ENCODE measurements around the gene ARMC5.
"Not testable (repeated sequence)": the region's sequence is repeated elsewhere in the genome, so short reads cannot be mapped to it uniquely, and the experiment has no call there.

ARMC5 gene, protein sequence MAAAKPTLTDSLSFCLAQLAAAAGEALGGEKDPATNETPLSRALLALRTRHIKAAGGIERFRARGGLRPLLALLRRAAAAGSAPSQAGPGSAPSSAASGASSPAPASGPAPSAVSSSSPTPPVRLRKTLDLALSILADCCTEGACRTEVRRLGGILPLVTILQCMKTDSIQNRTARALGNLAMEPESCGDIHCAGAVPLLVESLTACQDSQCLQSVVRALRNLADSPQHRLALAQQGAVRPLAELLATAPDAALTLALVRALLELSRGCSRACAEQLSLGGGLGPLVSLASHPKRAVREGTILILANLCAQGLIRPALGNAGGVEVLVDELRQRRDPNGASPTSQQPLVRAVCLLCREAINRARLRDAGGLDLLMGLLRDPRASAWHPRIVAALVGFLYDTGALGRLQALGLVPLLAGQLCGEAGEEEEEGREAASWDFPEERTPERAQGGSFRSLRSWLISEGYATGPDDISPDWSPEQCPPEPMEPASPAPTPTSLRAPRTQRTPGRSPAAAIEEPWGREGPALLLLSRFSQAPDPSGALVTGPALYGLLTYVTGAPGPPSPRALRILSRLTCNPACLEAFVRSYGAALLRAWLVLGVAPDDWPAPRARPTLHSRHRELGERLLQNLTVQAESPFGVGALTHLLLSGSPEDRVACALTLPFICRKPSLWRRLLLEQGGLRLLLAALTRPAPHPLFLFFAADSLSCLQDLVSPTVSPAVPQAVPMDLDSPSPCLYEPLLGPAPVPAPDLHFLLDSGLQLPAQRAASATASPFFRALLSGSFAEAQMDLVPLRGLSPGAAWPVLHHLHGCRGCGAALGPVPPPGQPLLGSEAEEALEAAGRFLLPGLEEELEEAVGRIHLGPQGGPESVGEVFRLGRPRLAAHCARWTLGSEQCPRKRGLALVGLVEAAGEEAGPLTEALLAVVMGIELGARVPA

DNA sequence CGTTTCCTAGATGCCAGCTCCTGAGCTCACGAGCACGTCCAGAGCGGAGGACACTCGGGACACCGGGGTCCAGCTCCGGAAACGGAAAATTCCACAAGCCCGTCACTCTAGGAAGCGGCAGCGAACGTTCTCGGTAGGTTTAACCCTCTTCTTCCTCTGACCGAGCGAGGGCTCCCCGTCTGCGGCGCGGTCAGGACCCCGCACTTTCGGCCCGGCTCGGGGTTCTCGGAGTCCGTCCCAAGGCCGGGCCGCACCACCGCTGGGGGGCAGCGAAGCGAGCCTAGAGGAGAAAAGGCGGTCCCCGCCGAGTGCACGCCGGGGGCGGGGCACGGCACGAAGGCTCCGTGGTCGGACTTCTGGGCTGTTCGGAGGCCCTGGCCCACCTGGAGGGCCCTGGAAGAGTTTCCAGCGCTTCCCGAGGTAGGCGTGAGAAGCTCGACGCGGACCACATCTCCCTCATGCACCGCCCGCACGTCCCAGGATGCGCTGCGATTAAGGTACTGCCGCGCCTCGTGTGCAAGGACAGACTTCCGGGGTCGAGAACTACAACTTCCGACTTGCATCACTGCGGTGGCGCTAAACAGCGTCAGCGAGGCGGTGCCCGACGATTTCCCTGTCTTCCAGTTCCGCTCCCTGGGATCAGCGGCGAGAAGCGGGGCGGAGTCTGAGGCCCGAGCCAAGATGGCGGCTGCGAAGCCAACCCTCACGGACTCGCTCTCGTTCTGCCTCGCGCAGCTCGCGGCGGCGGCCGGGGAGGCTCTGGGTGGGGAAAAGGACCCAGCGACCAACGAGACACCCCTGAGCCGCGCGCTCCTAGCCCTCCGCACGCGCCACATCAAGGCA is at the start of gene ARMC5:
Gene ARMC5, plus strand, starts transcription at position 658 of the 843 bp plus-strand sequence. Its CDS starts 24 bp downstream, at position 682.
- in situ Hi-C loops (cut with MboI; ENCODE audit: low sequenced_read_pairs), result no loop called here

DNA sequence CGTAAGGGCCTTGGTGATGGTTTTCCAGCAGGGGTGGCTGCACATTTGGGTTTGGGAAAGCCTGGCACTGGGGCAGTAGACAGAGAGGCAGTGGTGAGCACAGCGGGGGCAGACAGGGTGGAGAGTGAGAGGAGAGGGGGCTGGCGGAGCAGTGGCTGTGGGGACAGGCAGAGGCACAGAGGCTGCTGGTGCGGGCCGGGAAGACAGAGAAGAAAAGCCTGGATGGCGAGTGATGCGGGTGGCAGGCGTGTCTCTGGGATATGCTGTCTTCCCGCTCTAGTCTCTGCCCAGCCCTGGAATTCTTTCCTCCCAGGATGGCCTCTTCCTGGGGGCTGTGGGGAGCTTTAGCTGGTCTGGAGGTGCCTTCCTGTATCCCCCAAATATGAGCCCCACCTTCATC is 49.2 kb upstream of the ARMC5 start:
- in situ Hi-C loops (cut with MboI; ENCODE audit: low sequenced_read_pairs), result no loop called here

DNA sequence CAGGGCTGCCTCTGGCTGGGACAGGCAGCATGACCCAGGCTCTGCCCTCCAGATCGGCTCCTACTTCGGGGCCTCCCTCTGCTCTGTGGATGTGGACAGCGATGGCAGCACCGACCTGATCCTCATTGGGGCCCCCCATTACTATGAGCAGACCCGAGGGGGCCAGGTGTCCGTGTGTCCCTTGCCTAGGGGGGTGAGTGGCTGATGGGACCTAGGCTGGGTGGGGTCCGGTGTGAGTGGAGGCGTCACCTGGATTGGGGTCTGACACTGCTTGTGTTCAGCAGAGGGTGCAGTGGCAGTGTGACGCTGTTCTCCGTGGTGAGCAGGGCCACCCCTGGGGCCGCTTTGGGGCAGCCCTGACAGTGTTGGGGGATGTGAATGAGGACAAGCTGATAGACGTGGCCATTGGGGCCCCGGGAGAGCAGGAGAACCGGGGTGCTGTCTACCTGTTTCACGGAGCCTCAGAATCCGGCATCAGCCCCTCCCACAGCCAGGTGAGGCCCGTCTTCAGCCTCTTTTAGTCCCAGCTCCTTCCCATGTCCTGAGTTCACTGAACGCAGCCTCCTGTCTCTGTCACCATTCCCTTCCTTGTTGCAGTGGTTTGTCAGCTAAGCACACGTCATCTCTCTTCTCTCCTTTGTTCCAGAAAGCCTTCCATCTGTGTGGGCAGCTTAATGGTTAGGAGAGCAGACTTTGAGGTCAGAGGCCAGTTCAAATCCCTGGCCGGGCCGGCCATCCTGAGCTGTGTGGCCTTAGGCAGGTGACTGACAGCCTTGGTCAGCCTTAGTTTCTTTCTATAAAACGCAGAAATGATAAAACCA is 48.1 kb upstream of the ARMC5 start:
- in situ Hi-C loops (cut with MboI; ENCODE audit: low sequenced_read_pairs), result no loop called here

DNA sequence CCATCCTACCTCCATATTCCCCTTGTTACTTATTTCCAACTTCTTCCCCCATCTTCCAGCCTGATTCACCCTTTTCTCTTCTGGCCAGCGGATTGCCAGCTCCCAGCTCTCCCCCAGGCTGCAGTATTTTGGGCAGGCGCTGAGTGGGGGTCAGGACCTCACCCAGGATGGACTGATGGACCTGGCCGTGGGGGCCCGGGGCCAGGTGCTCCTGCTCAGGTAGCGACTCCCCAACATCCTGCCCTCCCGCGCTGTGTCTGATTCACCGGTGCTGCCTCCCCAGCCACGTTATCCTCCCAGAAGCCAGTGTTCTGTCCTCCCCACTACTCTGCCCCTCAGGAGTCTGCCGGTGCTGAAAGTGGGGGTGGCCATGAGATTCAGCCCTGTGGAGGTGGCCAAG is 46.6 kb upstream of the ARMC5 start:
- in situ Hi-C loops (cut with MboI; ENCODE audit: low sequenced_read_pairs), result no loop called here

DNA sequence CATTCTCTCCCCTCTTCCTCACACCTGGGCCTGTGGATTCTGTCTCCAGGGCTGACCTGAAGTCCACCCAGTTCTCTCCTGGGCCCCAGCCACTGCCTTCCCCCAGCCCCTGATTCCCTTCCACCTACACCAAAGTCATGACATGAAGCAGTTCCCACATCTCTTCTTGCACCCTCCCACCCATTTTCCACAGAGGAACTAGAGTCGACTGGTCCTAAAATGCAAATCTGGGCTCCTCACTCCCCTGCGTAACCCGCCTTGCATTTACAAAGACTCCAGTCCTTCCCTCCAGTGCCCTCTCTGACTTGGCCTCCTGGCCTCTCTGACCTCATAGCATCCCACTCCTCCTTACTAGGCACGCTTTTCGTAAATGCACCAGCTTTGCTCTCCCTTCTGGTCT is 45.9 kb upstream of the ARMC5 start:
- in situ Hi-C loops (cut with MboI; ENCODE audit: low sequenced_read_pairs), result no loop called here

DNA sequence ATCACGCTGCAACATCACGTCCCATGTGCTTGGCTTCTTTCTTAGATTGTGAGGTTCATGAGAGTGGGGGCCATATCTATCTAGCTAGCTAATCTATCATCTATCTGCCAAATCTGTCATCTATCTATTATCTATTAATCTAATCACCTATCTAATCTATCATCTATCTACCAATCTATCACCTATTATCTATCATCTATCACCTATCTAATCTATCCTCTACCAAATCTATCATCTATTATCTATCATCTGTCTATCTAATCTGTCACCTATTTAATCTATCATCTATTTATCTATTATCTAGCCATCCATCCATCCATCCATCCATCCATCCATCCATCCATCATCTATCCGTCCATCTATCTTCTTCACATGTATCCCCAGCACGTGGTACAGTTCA is 45.4 kb upstream of the ARMC5 start:
- in situ Hi-C loops (cut with MboI; ENCODE audit: low sequenced_read_pairs), result no loop called here

DNA sequence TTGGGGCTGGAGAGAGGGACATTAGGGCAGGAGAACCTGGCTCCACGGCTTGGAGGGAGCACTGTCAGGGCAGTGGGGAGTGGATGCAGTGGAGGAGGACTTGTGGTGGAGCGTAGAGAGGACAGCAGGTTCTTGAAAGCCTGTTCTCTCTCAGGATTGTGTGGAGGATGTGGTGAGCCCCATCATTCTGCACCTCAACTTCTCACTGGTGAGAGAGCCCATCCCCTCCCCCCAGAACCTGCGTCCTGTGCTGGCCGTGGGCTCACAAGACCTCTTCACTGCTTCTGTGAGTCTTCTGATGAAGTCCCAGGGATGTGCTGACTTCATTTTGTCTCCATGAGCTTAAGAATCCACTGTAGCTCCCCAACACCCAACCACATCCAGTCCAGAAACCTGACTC is 44.6 kb upstream of the ARMC5 start:
- in situ Hi-C loops (cut with MboI; ENCODE audit: low sequenced_read_pairs), result no loop called here

DNA sequence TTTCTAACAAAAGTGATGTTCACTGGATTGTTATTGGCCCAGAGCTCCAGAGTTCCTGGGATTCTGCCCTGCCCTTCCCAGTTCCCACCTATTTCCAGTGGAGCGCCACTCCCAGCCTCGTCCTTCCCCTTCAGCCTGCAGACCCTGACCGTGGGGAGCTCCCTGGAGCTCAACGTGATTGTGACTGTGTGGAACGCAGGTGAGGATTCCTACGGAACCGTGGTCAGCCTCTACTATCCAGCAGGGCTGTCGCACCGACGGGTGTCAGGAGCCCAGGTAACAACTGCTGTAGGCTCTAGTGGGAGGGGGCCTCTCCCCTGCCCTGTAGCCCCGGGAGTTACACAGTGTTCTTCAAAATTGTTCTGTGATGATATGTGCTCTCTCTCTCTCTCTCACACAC is 42.9 kb upstream of the ARMC5 start:
- in situ Hi-C loops (cut with MboI; ENCODE audit: low sequenced_read_pairs), result no loop called here

DNA sequence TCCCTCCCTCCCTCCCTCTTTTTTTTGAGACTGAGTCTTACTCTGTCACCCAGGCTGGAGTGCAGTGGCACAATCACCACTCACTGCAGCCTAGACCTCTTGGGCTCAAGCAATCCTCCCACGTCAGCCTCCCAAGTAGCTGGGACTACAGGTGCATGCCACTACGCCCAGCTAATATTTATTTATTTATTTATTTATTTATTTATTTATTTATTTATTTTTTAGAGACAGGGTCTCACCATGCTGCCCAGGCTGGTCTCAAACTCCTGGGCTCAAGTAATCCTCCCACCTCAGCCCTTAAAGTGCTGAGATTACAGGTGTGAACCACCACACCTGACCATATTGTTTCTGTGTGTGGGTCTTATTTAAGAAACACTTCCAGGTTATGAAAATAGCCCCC is 42.3 kb upstream of the ARMC5 start:
- in situ Hi-C loops (cut with MboI; ENCODE audit: low sequenced_read_pairs), result not testable (repeated sequence)

DNA sequence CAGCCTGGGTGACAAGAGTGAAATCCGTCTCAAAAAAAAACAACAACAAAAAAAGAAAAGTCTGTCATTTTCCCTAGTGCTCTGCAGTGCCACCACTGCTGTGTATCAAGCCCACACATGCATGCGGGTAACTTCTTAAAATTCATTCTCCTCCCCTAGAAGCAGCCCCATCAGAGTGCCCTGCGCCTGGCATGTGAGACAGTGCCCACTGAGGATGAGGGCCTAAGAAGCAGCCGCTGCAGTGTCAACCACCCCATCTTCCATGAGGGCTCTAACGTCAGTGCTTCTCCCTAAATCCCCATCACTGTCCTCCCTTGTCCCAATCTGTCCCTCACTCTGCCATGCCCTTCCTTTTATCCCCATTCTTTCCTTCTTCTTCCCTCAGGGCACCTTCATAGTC is 41.4 kb upstream of the ARMC5 start:
- in situ Hi-C loops (cut with MboI; ENCODE audit: low sequenced_read_pairs), result no loop called here

DNA sequence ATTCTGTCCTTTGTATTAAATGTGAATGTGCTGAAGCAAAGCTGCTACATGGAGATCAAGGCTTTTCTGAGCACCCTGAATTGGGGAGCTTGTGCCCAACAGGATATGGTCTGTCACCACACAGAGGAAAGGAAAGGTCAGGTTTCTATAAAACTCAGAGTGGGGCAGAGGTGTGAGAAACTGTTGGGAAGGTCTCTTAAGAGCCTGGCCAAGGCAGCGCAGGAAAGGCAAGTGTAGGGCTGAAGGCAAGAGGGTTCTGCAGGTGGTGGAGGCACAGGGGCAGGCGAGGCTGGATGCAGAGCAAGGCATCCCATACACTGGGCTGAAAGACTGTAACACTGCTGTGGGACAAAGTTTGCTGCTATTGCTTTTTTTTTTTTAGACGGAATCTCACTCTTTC is 39.3 kb upstream of the ARMC5 start:
- in situ Hi-C loops (cut with MboI; ENCODE audit: low sequenced_read_pairs), result no loop called here

DNA sequence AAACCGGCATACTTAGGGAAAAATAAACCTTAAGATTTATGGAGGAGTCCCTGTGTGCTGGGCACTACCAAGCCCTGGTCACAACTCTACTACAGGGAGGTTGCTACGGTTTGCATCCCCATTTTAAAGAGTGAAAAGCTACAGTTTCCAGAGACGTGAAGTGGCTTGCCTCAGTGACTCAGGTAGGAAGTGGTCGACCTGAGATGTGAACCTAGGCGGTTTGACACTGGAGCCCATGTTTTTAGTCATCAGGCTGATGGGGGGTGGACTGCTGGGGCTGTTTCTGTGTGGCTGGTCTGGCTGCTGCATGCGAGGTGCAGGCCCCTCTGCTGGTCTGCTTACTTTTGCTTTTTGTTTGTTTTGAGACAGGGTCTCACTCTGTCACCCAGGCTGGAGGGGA is 37.7 kb upstream of the ARMC5 start:
- in situ Hi-C loops (cut with MboI; ENCODE audit: low sequenced_read_pairs), result no loop called here

DNA sequence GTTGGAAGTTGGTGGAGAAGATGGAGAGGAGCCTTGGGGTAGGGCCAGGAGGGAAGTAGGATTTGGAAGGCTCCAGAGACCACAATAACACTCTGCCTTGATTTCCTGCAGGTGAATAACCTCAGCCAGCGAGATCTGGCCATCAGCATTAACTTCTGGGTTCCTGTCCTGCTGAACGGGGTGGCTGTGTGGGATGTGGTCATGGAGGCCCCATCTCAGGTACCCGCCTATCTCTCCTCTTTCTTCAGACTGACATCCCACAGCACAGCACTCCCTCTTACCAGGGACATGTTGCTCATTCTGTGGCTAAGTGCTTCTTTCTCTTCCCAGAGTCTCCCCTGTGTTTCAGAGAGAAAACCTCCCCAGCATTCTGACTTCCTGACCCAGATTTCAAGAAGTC is 36.1 kb upstream of the ARMC5 start:
- in situ Hi-C loops (cut with MboI; ENCODE audit: low sequenced_read_pairs), result no loop called here

DNA sequence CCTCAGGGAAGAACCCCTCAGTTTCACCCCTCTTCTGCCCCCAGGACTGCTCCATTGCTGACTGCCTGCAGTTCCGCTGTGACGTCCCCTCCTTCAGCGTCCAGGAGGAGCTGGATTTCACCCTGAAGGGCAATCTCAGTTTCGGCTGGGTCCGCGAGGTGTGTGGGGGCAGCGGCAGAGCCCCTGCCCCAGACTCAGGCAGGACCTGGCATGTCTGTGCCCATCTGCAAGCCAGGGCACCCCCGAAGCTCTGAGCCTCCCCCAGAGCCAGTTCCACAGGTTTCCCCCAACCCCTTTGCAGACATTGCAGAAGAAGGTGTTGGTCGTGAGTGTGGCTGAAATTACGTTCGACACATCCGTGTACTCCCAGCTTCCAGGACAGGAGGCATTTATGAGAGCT is 35.5 kb upstream of the ARMC5 start:
- in situ Hi-C loops (cut with MboI; ENCODE audit: low sequenced_read_pairs), result no loop called here

DNA sequence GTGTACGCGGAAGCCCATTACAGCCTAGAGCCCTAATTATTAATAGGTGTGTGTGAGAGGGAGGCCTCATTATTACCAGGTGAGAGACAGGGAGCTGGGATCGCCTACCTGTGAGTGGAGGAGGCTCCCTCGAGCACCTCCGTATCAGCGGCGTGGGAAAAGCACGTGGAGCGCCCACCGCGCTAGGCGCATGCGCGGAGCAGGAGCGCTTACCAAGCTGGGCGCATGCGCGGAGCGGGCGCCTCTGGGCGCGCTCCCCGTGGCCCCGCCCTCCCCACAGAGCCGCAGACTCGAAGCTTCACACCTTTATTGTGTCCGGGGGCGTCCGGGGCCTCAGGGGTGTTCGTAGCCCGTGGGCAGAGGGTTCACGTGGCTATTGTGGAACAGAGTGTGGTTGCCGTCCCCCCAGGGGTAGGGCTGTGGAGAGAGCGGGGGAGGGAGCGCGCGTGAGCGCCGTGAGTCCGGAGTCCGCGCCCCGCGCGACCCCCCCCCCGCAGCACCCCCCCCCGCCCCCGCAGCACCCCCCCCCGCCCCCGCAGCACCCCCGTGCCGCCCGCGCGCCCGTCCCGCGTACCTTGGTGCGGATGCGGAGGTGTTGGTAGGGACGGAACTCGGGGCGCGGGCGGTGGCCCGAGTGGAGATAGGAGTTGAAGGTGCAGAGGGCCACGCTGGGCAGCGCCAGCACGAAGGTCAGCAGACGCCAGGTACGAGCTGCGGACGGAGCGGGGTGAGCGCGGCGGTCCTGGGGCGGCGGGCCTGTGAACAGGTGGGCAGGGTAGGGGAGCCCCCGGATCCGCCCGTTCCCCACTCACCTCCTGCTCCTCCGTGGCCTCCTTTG is 31.6 kb upstream of the ARMC5 start:
- in situ Hi-C loops (cut with MboI; ENCODE audit: low sequenced_read_pairs), result no loop called here

DNA sequence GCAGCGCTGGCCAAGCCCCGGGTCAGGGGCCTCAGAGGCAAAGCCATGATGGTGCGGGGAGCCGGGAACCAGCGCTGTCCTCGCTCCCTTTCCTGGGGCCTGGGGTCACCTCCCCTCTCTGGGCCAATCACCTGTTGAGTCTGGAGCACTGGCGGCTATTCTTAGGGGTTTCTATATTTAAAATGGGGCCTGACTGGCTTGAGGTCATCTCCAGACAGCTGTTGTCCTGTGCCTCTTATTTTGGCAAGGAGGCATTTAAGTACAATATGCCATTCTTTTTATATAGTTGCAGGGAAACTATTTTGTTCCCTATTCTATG is 31.1 kb upstream of the ARMC5 start, which contains the start of gene COX6A2:
Gene COX6A2, minus strand, starts transcription at position 82 of the 319 bp plus-strand sequence. Its CDS starts 35 bp downstream, at position 47.
- in situ Hi-C loops (cut with MboI; ENCODE audit: low sequenced_read_pairs), result no loop called here

DNA sequence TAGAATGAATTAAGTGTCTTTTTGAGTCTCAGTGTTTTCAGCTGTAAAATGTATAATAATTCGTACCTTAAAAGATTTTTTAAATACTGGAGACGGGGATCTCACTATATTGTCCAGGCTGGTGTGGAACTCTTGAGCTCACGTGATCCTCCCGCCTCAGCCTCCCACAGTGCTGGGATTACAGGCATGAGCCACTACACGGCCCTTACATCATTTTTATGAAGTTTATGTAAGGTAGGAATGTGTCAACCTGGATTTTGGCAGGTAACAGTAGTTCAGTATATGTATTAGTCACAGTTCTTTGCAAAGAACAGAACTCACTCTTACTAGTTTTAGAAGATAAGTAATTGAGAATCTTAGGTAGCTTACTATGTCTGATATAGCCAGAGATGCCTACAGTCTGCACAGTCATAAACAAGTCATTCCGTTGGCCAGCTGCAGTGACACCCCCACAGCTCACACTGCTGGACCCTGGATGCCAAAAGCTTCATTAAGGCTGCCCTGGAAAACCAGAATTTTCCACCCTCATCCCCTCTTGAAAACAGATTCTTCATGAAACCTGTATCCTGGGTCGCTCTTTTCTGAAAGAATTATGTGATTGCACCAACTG is 30.6 kb upstream of the ARMC5 start:
- in situ Hi-C loops (cut with MboI; ENCODE audit: low sequenced_read_pairs), result no loop called here

DNA sequence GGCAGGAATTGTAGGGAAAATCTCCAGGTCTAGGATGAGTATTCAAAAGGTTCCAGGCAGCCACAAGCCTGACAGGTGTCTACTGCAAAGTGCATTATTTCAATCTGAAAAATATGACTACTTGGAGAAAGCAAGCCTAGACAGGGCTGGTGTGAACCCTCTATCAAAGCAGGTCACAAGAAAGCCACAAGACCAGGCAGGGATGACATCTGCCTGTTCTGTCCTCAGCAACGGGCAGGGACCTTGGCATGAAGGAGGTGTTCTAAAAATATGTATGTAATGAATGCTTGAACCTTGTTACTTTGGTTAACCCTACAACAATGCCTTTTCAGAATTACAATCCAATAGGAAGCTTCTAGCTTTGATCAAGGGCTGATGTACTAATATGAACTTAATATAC is 30.0 kb upstream of the ARMC5 start:
- in situ Hi-C loops (cut with MboI; ENCODE audit: low sequenced_read_pairs), result no loop called here

DNA sequence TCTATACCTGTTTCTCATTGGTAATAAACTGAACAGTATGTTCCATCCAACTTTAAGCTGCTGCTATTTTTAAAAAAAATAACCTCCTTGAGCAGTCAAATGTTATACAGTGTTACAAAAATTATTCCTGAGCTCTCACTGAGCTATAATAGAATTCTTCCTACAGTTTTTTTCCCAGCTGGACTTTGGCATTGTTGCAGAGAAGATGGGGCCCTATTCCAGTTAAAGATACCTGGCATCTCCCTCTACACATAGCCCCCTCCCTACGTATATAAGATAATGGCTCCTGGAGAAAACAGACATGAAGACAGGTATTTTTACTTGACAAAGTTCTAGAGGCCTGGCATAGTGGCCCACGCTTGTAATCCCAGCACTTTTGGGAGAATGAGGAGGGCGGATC is 29.5 kb upstream of the ARMC5 start:
- in situ Hi-C loops (cut with MboI; ENCODE audit: low sequenced_read_pairs), result no loop called here

Data from hTERT RPE-1 (cell line).